Renal cortical epithelial cell (primary cell): ENCODE results near the gene CPZ. TPM values are rescaled to one million over a fixed set of nuclear protein-coding genes. Genes with fewer than 3 reads are reported as not detected.
"Not testable (repeated sequence)": the region's sequence is repeated elsewhere in the genome, so short reads cannot be mapped to it uniquely, and the experiment has no call there.

Experiments used
- DNase-seq: peaks from one replicate; pipeline ENCODE4 v3.0.0-alpha.2; 2011; ENCODE audit warnings: low read depth
- total RNA-seq: library from RNA; depleted of rRNA; stranded (reverse); fragments of >200 nt; gene quantifications from 2 replicates; pipeline ENCODE4 v1.2.3, GENCODE V29; 2014

Gene CPZ
- total RNA-seq, 1 donor from 2014 or later = 0.20 TPM

DNA sequence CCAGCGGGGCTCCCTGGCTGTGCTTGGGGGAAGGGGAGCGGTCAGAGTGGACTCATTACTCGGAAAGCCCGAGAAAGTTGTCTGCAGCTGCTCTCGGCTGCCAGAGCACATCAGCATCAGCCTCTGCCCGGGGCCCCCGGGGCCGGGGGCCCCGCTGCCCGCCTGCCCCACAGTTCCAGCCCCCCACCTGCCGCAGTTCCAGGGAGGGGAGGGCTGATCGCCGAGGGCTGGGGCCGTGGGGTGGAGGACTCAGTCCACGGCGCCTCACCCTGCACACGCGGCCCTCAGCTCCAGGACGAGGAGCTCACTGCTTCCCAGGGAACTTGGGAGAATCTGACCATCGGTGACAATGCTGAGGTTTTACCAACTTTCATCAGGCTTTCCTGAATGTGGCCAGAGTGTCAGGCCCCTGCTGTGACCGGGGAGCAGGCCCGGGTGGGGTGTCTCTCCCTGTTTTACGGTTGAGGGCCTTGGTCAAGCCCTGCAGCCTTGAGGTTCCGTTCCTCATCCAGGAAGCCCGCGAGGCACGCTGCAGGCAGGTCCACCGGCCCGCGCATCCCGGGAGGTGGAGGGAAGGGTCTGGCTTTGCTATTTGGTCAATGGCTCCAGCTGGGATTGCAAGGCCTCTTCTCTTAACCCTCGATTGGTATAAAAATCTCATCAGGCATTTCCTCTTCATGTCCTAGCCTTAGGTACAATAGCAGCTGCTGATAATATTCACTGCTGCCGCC, 57.2 kb downstream of the CPZ start:
- DNase-seq = no peak

- DNase-seq = no peak
Measured at GRCh38 chr4:8651661-8652180, 59.2 kb downstream of the CPZ start.

DNA sequence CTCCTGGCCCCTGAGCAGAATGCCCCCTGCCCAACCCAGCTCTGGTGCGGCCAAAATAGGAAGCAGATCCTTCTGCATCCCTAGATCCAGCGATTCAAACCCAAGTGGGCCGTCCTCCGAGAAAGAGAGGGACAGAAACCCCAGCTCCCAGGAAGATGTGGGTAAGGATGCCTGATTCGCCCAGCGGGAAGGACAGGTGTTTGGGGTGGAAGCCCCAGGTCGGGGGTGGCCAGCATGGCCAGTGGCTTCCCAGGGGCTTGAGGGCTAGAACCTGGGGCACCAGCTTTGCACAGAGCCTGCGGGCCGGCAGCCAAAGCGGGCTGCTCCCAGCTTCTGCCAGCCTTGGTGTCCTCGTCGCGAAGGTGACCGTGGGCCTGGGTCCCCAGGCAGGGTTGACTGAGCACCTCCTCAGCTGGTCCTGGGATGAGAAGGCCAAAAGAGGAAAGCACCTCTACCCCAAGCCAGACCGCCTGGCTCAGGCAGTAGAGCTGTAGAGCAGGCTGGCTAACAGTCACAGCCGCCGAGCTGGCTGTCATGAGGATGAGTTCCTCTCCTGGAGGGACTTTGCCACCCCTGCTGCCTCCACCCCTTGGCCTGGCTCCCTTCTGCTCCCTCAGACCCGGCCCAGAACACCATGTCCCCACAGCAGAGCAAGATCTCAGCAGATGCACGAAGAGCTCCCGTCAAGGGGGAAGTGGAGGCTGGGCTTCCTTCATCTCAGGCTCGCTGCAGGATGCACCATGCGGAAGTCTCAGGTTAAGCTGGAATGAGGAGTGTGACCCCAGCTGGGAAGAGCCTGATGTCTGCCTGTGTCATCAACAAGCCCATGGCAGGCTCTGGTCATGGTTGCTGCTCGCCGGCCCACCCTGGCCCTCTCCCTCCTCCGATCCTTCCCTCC, 59.9 kb downstream of the CPZ start:
- DNase-seq = no peak

GRCh38 chr4:8653326-8654000, 60.9 kb downstream of the CPZ start:
- no peak for DNase-seq

GRCh38 chr4:8654139-8654538, 61.6 kb downstream of the CPZ start:
- not testable (repeated sequence) for DNase-seq

DNA sequence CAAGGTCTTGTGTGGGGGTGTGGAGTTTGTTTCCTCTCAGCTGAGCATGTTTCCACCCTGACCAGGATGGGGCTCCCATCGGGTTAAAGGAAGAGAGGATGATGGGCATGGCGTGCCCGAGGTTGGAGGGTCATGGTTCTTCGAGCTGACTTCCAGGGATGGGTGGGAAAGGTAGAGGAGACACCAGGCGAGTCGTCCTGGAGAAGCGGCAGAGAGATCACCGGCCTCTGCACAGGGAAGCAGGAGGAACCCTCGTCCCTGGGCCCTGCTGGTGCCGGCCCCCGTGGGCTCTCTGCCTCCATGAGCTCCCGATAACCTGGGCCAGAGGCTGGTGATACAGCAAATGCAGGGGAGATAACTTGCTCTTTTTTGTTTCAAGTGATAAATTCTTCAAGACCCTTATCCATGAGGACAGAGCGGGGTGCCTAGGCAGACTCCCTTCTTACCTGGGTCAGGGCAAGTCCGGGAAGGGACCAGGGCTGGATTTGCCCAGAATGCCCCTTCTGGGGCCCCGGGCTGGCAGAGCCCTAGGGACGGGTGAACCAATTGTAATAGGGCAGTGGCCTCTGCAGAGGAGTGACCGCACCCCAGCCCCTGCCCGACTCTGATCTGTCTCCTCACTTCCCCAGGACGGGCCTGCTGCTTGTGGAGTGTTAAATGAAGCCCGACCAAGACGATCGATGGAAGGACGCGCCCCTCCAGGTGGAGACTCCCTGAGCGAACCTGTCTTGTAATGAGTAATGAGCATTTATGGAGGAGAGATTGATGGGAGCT, 63.0 kb downstream of the CPZ start:
- no peak for DNase-seq

DNA sequence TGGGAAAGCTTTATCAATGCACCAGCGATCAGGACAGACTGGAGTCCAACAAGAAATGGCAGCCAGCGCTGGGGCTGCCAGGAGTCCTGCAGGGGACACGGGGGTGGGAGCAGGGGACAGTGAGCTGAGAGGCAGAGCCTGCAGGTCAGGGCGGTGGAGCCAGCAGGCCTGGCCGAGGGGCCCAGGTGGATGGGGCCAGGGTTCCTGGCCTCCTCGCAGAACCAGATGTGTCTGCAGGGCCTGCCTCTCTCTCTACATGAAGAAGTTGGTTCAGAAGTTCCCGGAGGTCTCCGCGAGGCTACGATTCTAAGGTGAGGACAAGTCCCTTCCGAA, 63.6 kb downstream of the CPZ start:
- DNase-seq = no peak

- no peak for DNase-seq
Measured at GRCh38 chr4:8656711-8657380, 64.3 kb downstream of the CPZ start.

GRCh38 chr4:8657381-8658088, 65.0 kb downstream of the CPZ start:
- no peak for DNase-seq

- DNase-seq = no peak
Measured at GRCh38 chr4:8662776-8663175, 70.2 kb downstream of the CPZ start.

DNA sequence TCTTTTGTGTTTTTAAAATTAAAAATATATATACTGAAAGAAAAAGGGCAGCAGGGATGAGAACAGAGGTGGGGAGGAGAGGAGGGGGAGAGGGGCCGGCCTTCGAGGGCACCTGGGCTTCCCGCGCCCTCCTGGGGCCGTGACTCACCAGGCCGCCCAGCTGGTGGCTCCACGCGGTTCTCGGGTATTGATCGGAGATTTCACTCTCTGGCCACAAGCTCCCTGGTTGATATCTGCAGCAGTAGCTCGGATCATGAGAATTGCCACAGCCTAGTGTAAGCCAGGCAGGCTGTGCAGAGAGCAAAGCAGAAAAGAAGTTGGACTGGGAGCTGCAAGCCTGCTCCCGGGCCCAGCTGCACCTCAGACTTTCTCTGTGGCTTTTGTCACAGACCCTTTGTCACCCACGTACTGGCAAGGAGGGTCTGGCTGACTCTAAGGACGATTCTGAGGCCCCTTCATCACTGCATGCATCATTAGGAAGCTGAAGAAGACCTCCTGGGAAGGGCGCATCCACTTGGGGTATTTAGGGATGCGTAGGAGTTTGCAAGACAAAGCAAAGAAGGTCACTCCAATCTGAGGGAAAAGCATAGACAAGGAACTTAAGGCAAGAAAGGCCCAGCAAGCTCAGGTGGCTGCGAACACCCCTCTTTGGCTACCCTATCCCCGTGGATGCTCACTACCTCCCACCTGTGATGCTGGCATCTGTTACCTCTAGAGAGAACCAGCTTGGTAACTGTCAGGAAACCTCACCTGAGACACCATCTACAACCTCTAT, 71.7 kb downstream of the CPZ start:
- DNase-seq = no peak

DNA sequence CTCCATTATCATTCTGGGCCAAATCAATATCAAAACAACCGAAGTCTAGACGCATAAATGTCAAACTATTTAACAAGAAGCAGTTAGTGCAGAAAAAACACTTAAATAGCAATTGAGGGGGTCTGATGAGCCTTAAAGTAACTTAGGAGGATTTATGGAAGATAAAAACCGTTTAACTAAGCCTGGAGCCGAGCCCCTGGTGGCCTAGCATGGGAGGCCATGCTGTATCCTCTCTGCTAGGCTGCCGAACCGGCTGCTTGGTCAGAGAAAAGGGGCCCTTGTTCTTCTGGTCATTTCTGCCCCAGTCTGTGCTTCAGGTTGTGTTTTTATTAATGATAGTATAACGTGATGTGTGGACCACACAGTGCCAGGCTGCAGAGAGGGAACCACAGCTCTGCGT, 72.4 kb downstream of the CPZ start:
- no peak for DNase-seq

DNA sequence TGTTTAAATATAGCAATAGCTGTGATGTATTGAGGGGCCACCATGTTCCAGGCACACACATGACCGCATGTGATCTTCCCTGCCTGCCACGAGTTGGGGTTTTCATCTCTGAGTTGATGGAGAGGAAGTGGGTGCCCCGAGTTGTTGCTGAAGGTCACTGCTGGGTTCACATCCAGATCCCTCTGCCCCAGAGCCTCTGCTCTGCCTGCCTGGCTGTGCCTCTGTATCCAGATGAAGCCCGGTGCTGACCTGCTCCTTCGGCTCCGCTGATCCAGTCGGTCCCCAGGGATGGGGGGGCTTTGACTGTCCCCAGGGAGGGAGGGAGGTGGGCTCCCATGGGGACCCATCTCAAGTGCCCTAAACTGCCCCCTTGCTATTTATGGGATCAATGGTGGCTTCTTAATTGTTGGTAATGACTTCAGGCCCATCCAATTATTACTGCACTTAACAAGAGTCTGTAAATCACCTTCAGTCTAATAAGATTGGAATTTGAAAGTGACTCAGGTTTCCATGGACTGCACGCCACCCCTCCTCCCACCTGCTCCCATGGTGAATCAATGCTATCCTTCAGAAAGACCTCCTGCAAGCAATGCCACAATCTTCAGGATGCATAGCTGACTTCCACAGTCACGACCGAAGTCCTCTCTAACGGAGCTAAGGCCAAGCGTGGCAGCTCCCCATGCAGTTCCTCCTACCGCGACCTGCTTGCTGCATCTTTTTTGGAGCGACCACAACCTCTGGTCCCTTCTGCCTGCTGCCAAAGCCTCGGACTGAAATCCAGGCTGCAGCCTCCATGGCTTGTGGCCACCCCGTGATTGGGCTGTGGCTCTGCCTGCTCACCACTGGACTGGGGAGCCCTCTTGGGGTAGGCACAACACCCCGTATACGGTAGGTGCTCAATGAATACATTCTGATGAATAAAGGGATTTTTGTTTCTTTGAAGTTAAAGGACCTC, 73.1 kb downstream of the CPZ start:
- peak; percentile 24 for DNase-seq

GRCh38 chr4:8666581-8666980, 74.0 kb downstream of the CPZ start:
- no peak for DNase-seq
